ENCODE results near the gene OPN1MW2. TPM values are rescaled to one million over a fixed set of nuclear protein-coding genes. Genes with fewer than 3 reads are reported as not detected.
"Not testable (repeated sequence)": the region's sequence is repeated elsewhere in the genome, so short reads cannot be mapped to it uniquely, and the experiment has no call there.

OPN1MW2 gene
- polyA plus RNA-seq, 4 donors: not detected

GRCh38 chrX:154239982-154240503 lies 20.5 kb downstream of the OPN1MW2 start:
- H3K4me1 ChIP-seq (ENCODE audit: control insufficient read depth in 3 of 3, insufficient read depth in 2 of 3, low read depth in 1 of 3, low read length in 2 of 3); FAIRE-seq; H3K36me3 ChIP-seq (ENCODE audit: control insufficient read depth in 3 of 3, insufficient read depth in 2 of 3, low read depth in 1 of 3, low read length in 3 of 3); H3K27me3 ChIP-seq (ENCODE audit: control insufficient read depth in 3 of 3, insufficient read depth in 3 of 3, low read length in 3 of 3); H3K9me3 ChIP-seq (ENCODE audit: control insufficient read depth in 2 of 2, insufficient read depth in 1 of 2, low read depth in 1 of 2, low read length in 1 of 2); H3K4me3 ChIP-seq (ENCODE audit: low read depth in 1 of 3, low read length in 3 of 3); H3K27ac ChIP-seq (ENCODE audit: low read depth in 1 of 3, low read length in 2 of 3): not testable (repeated sequence)
- 61 to 81% (median 75%) methylated on average over 4 to 6 of the region's 8 CpGs for WGBS, 3 donors
- DNase-seq: peak in 1 of 2 donors; percentile 0

GRCh38 chrX:154247377-154248045 lies 28.0 kb downstream of the OPN1MW2 start:
- H3K27me3 ChIP-seq (ENCODE audit: control insufficient read depth in 3 of 3, insufficient read depth in 3 of 3, low read length in 3 of 3); H3K27ac ChIP-seq (ENCODE audit: low read depth in 1 of 3, low read length in 2 of 3); H3K9me3 ChIP-seq (ENCODE audit: control insufficient read depth in 2 of 2, insufficient read depth in 1 of 2, low read depth in 1 of 2, low read length in 1 of 2); H3K36me3 ChIP-seq (ENCODE audit: control insufficient read depth in 3 of 3, insufficient read depth in 2 of 3, low read depth in 1 of 3, low read length in 3 of 3); DNase-seq; FAIRE-seq; H3K4me1 ChIP-seq (ENCODE audit: control insufficient read depth in 3 of 3, insufficient read depth in 2 of 3, low read depth in 1 of 3, low read length in 2 of 3); H3K4me3 ChIP-seq (ENCODE audit: low read depth in 1 of 3, low read length in 3 of 3): not testable (repeated sequence)
- WGBS, 3 donors: no CpG with 5 or more reads among the region's 17 CpGs

DNA sequence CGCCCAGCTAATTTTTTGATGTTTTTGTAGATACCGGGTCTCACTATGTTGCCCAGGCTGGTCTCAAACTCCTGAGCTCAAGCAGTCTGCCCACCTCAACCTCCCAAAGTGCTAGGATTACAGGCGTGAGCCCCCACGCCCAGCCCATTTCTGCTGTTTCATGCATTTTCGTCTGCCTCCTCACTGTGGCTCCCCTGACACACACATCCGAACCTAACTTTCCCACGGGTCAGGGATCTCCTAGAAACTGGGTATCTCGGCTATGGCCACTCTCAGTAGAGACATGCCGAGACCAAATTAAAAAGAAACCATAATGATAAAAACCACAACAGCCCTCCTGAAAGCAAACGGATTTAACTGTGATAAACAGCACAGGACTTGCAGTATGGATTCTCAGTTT lies 28.5 kb downstream of the OPN1MW2 start:
- H3K27ac ChIP-seq (ENCODE audit: low read depth in 1 of 3, low read length in 2 of 3); H3K4me1 ChIP-seq (ENCODE audit: control insufficient read depth in 3 of 3, insufficient read depth in 2 of 3, low read depth in 1 of 3, low read length in 2 of 3); DNase-seq; H3K4me3 ChIP-seq (ENCODE audit: low read depth in 1 of 3, low read length in 3 of 3); H3K9me3 ChIP-seq (ENCODE audit: control insufficient read depth in 2 of 2, insufficient read depth in 1 of 2, low read depth in 1 of 2, low read length in 1 of 2); H3K27me3 ChIP-seq (ENCODE audit: control insufficient read depth in 3 of 3, insufficient read depth in 3 of 3, low read length in 3 of 3); H3K36me3 ChIP-seq (ENCODE audit: control insufficient read depth in 3 of 3, insufficient read depth in 2 of 3, low read depth in 1 of 3, low read length in 3 of 3); FAIRE-seq: not testable (repeated sequence)
- WGBS, 3 donors: no CpG with 5 or more reads among the region's 10 CpGs

GRCh38 chrX:154257282-154257681 lies 37.7 kb downstream of the OPN1MW2 start, which contains the start of gene OPN1MW3:
OPN1MW3 (plus strand) TSS chrX:154257582; CDS start chrX:154257620, 38 bp downstream.
- not testable (repeated sequence) for H3K27ac ChIP-seq (ENCODE audit: low read depth in 1 of 3, low read length in 2 of 3); H3K4me1 ChIP-seq (ENCODE audit: control insufficient read depth in 3 of 3, insufficient read depth in 2 of 3, low read depth in 1 of 3, low read length in 2 of 3); H3K36me3 ChIP-seq (ENCODE audit: control insufficient read depth in 3 of 3, insufficient read depth in 2 of 3, low read depth in 1 of 3, low read length in 3 of 3); DNase-seq; FAIRE-seq; H3K4me3 ChIP-seq (ENCODE audit: low read depth in 1 of 3, low read length in 3 of 3); H3K9me3 ChIP-seq (ENCODE audit: control insufficient read depth in 2 of 2, insufficient read depth in 1 of 2, low read depth in 1 of 2, low read length in 1 of 2); H3K27me3 ChIP-seq (ENCODE audit: control insufficient read depth in 3 of 3, insufficient read depth in 3 of 3, low read length in 3 of 3)
- WGBS, 3 donors: no CpG with 5 or more reads among the region's 17 CpGs

DNA sequence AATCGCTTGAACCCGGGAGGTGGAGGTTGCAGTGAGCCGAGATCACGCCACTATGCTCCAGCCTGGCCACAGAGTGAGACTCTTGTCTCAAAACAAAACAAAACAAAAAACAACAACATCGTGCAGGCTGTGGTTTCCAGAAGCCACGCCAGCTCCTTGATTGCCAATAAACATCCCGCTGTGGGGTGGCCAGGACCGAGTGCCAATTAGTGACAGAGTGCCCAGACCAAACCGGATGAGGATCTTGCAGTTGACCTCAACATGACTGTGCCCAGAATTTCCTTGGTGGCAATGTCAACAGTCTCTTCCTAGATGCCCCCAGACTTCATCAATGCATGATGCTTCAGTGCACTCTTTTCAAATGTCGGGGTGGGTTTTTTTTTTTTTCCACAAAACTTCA lies 39.2 kb downstream of the OPN1MW2 start:
- H3K9me3 ChIP-seq (ENCODE audit: control insufficient read depth in 2 of 2, insufficient read depth in 1 of 2, low read depth in 1 of 2, low read length in 1 of 2); H3K36me3 ChIP-seq (ENCODE audit: control insufficient read depth in 3 of 3, insufficient read depth in 2 of 3, low read depth in 1 of 3, low read length in 3 of 3); H3K27me3 ChIP-seq (ENCODE audit: control insufficient read depth in 3 of 3, insufficient read depth in 3 of 3, low read length in 3 of 3); H3K4me1 ChIP-seq (ENCODE audit: control insufficient read depth in 3 of 3, insufficient read depth in 2 of 3, low read depth in 1 of 3, low read length in 2 of 3); DNase-seq; FAIRE-seq; H3K4me3 ChIP-seq (ENCODE audit: low read depth in 1 of 3, low read length in 3 of 3); H3K27ac ChIP-seq (ENCODE audit: low read depth in 1 of 3, low read length in 2 of 3): not testable (repeated sequence)
- no CpG with 5 or more reads among the region's 10 CpGs for WGBS, 3 donors

DNA sequence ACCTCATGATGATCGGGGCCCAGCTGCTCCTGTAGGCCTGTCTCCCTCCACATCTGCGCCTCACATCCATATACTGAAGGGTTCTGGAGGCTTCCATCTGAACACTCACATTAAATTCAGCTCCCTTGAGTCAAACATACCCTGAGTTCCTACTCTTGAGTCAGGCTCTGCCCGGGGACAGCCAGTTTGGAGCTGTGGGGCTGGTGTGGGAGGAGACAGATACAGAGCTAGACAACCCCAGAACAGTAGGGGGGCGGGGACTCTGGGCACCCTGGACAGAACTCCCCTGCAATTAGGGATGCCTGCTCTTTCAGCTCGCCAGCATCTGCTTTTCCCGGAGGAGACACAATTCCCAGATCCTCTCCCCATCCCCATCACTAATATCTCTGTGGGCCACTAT lies 43.5 kb downstream of the OPN1MW2 start:
- no CpG with 5 or more reads among the region's 6 CpGs for WGBS, 3 donors
- H3K4me1 ChIP-seq (ENCODE audit: control insufficient read depth in 3 of 3, insufficient read depth in 2 of 3, low read depth in 1 of 3, low read length in 2 of 3): not testable (repeated sequence)

GRCh38 chrX:154269245-154269644 lies 49.7 kb downstream of the OPN1MW2 start:
- WGBS, 3 donors: no CpG with 5 or more reads among the region's 3 CpGs
- H3K9me3 ChIP-seq (ENCODE audit: control insufficient read depth in 2 of 2, insufficient read depth in 1 of 2, low read depth in 1 of 2, low read length in 1 of 2); FAIRE-seq; H3K27me3 ChIP-seq (ENCODE audit: control insufficient read depth in 3 of 3, insufficient read depth in 3 of 3, low read length in 3 of 3); H3K4me3 ChIP-seq (ENCODE audit: low read depth in 1 of 3, low read length in 3 of 3); H3K27ac ChIP-seq (ENCODE audit: low read depth in 1 of 3, low read length in 2 of 3); H3K36me3 ChIP-seq (ENCODE audit: control insufficient read depth in 3 of 3, insufficient read depth in 2 of 3, low read depth in 1 of 3, low read length in 3 of 3); H3K4me1 ChIP-seq (ENCODE audit: control insufficient read depth in 3 of 3, insufficient read depth in 2 of 3, low read depth in 1 of 3, low read length in 2 of 3); DNase-seq: not testable (repeated sequence)

More for the DNA sequence above, 43.5 kb downstream of the OPN1MW2 start:
- DNase-seq; H3K27me3 ChIP-seq (ENCODE audit: control insufficient read depth in 3 of 3, insufficient read depth in 3 of 3, low read length in 3 of 3); H3K36me3 ChIP-seq (ENCODE audit: control insufficient read depth in 3 of 3, insufficient read depth in 2 of 3, low read depth in 1 of 3, low read length in 3 of 3); H3K9me3 ChIP-seq (ENCODE audit: control insufficient read depth in 2 of 2, insufficient read depth in 1 of 2, low read depth in 1 of 2, low read length in 1 of 2); H3K27ac ChIP-seq (ENCODE audit: low read depth in 1 of 3, low read length in 2 of 3); FAIRE-seq; H3K4me3 ChIP-seq (ENCODE audit: low read depth in 1 of 3, low read length in 3 of 3): not testable (repeated sequence)

Measured in small intestine (tissue), 7 donors.